BE2C (cell line): ENCODE data around the gene AGAP1. TPM values are rescaled to one million over a fixed set of nuclear protein-coding genes. Genes with fewer than 3 reads are reported as not detected.

Experiments
- DNase-seq: peaks from one replicate; pipeline ENCODE4 v3.0.0-alpha.2; 2020
- H3K27me3 ChIP-seq: fragments of 250-450 bp; sonication (Bioruptor Pico); 2 replicates; pipeline ENCODE4 v1.5.1; 2020; ENCODE audit warnings: mild to moderate bottlenecking
- H3K36me3 ChIP-seq: fragments of 250-450 bp; sonication (Bioruptor Pico); 2 replicates; pipeline ENCODE4 v1.5.1; 2020; ENCODE audit warnings: mild to moderate bottlenecking
- H3K4me1 ChIP-seq: fragments of 250-450 bp; sonication (Bioruptor Pico); 2 replicates; pipeline ENCODE4 v1.5.1; 2020
- H3K4me3 ChIP-seq: 2 replicates; pipeline ENCODE4 v1.5.1; 2011; ENCODE audit warnings: low read depth, low read length
- H3K9me3 ChIP-seq: fragments of 250-450 bp; sonication (Bioruptor Pico); 2 replicates; pipeline ENCODE4 v1.5.1; 2020
- polyA plus RNA-seq: library from polyadenylated mRNA; unstranded; fragments of >200 nt; gene quantifications from one replicate; pipeline ENCODE4 v1.2.1, GENCODE V29; 2012; ENCODE audit warnings: low read depth, missing spikeins; ENCODE audit not compliant: insufficient read length, insufficient read depth
- TF ChIP-seq, protein P1 (sequence below): IDR thresholded peaks from 2 replicates; pipeline ENCODE4 v1.5.1; 2012; ENCODE audit warnings: mild to moderate bottlenecking, low read depth, low read length

AGAP1 gene
- polyA plus RNA-seq = 36.1 TPM

DNA sequence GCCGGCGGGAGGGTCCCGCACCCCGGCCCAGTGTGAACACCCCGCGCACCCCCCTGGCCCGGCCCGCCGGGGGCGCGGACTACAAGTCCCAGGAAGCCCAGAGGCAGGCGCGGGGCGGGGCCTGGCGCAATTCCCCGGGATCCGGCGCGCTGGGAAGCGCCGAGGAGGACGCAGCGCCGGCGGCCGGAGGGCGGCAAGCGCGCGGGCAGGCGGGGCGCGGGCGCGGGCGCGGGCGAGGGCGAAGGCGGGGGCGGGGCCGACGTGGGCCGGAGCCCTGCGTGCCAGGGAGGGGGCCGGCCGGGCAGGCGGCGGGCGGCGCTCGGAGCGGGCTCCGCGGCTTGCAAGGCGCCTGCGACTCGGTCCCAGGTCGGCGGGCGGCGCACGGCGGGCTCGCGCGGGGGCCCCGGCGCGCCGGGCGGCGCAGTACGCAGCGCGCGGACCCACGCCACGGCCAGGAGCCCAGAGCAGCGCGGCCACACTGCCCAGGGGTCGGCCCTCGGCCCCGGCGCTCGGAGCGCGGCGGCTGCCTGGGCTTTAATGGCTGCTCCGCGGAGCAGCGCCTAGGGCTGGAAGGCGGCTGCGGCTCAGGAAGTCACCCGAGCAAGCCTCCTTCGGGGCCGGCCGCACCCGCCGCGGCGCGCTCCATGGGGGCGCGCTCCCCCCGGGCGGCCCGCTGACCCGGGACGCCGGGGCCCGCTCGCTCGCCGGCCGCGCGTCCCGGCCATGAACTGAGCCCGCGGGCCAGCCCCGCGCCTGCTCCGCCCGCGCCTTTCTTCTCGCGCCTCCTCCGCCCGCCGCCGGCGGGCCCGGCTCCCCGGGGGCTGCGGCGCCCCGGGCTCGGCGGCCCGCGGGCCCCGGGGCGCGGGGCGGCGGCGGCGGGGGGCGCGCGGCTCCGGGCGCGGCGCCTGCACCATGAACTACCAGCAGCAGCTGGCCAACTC is at the start of gene AGAP1:
AGAP1 (plus strand) TSS at position 269 of the 941 bp plus-strand sequence.
- no peaks in the 10 kb centered on the region for H3K27me3 ChIP-seq
- H3K4me1 ChIP-seq = no peaks in the 10 kb centered on the region
- H3K9me3 ChIP-seq = no peaks in the 10 kb centered on the region
- peak within 1 kb of the TSS; percentile 75 for H3K4me3 ChIP-seq
- no peaks in the 10 kb centered on the region for H3K36me3 ChIP-seq
- peak; percentile 91 for DNase-seq
- TF ChIP-seq, protein P1, sequence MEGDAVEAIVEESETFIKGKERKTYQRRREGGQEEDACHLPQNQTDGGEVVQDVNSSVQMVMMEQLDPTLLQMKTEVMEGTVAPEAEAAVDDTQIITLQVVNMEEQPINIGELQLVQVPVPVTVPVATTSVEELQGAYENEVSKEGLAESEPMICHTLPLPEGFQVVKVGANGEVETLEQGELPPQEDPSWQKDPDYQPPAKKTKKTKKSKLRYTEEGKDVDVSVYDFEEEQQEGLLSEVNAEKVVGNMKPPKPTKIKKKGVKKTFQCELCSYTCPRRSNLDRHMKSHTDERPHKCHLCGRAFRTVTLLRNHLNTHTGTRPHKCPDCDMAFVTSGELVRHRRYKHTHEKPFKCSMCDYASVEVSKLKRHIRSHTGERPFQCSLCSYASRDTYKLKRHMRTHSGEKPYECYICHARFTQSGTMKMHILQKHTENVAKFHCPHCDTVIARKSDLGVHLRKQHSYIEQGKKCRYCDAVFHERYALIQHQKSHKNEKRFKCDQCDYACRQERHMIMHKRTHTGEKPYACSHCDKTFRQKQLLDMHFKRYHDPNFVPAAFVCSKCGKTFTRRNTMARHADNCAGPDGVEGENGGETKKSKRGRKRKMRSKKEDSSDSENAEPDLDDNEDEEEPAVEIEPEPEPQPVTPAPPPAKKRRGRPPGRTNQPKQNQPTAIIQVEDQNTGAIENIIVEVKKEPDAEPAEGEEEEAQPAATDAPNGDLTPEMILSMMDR = no peak

DNA sequence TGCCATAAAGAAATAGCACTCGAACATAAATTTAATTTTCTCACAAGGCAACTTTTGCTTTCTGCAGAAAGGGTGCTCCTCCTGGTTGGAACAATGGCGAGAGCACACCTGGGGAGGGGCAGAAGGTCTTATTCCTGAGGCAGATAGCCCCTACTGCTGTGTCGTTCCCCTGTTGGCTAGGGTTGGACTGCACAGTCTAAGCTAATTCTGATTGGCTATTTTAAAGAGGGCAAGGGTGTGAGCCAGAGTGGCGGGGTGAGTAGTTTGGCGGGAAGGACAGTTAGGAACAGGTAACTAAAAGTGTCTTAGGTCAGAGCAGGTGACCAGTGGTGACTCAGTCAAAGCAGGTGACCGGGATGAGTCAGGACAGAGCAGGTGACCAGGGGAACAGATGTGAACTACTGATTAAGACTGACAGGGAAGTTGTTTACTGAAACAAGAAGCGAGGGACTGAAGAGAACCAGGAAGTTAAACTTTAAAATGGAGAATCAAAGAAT is 49.7 kb upstream of the AGAP1 start:
- TF ChIP-seq, protein P1 = no peak
- Histone ChIP-seq H3K4me3 (no peak overlapping the region), H3K4me1 (no peaks in the 10 kb centered on the region), H3K9me3 (no peaks in the 10 kb centered on the region), H3K27me3 (peaks cover 4% of the 10 kb centered on the region; the same call in 1 of the 2 replicates), H3K36me3 (no peaks in the 10 kb centered on the region)
- DNase-seq = no peak

DNA sequence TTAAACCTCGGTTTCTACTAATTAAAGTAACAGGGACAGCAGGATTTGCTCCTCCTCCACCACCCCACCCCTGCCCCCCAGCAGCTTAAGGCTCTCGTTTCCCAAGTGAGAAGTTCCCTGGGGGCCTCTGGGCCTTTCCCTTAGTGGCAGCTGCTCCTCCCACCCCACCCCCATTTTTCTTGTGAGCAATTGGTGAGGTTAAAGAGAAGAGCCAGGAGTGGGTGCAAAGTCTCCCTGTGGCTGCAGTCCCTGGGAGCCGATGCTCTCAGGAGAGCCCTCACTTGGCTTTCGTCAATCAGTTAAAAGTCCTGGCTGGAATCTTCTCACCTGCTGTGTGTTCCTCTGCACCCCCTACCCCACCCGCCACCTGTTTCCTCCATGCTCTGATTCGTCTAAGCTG is 48.7 kb upstream of the AGAP1 start:
- TF ChIP-seq, protein P1 = no peak
- peaks cover 4% of the 10 kb centered on the region for H3K27me3 ChIP-seq
- DNase-seq = no peak

DNA sequence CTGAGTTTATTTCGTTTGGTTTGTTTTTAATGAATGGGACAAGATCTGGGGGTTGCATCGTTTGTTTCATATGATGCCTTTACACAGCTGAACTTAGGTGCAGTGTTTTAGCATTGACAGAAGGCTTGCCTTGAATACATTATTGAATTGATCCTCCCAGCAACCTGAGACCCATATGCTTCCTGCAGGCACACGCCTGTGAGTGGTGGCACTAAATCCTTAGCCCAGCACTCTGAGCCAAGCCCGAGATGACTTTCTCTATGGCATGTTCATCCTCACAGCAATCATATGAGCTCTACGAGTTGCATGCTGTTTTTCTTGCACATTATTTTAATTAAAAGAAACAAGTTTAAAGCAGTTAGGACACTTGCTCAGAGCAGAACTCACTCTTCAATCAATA is 47.8 kb upstream of the AGAP1 start:
- TF ChIP-seq, protein P1 = no peak
- H3K4me1 ChIP-seq = no peaks in the 10 kb centered on the region
- H3K4me3 ChIP-seq = no peak overlapping the region
- DNase-seq = no peak
- no peaks in the 10 kb centered on the region for H3K36me3 ChIP-seq
- H3K27me3 ChIP-seq = no peaks in the 10 kb centered on the region; the same call in 1 of the 2 replicates
- no peaks in the 10 kb centered on the region for H3K9me3 ChIP-seq

More for the DNA sequence above, 48.7 kb upstream of the AGAP1 start:
- H3K4me3 ChIP-seq = no peak overlapping the region
- H3K4me1 ChIP-seq = no peaks in the 10 kb centered on the region
- no peaks in the 10 kb centered on the region for H3K36me3 ChIP-seq
- no peaks in the 10 kb centered on the region for H3K9me3 ChIP-seq

DNA sequence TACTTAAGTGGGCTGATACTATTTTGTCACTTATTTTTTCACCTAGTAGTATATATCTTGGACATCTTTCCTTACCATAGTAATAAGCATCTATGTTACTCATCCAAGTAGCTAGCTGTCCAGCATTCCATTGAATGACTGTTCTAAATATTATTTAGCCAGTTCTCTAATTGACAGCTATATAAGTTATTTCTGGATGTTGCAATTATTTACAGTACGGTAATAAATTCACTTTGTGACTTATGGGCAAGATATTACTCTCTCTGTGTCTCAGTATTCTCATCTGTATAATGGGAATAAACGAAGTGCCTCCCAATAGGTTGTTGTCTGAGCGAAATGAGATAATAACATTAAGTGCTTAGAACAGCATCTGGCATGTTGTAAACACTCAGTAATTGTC is 46.6 kb upstream of the AGAP1 start:
- no peak for DNase-seq
- no peaks in the 10 kb centered on the region; the same call in 1 of the 2 replicates for H3K27me3 ChIP-seq
- no peaks in the 10 kb centered on the region for H3K4me1 ChIP-seq
- H3K9me3 ChIP-seq = no peaks in the 10 kb centered on the region
- H3K36me3 ChIP-seq = no peaks in the 10 kb centered on the region
- H3K4me3 ChIP-seq = no peak overlapping the region
- TF ChIP-seq, protein P1 = no peak

DNA sequence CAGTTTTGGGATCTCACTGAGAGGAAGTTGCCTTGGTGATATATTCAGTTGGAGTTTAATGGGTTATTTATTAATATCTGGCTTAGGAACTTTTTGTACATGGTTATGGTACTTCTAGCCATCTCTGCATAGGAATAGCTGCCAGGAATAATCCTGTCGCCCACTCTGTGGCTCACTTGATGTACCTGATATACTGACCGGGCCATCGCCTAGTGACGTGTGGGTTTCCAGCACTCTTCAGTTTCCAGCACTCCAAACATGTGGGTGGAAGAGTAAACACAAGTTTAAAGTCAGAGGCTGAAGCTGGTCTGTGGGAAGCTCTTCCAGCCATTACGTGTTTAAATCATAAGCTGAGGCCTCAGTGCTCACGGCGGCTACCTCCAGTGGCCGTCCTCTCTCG is 44.3 kb upstream of the AGAP1 start:
- Histone ChIP-seq H3K9me3 (no peaks in the 10 kb centered on the region), H3K27me3 (no peaks in the 10 kb centered on the region; the same call in 1 of the 2 replicates), H3K36me3 (no peaks in the 10 kb centered on the region), H3K4me1 (no peaks in the 10 kb centered on the region), H3K4me3 (no peak overlapping the region)
- TF ChIP-seq, protein P1 = no peak
- DNase-seq = no peak
